Activated CD8-positive, alpha-beta T cell treated with anti-CD3 and anti-CD28 coated beads for 36 hours (primary cell): Measurements from ENCODE around the gene CYGB. TPM values are rescaled to one million over a fixed set of nuclear protein-coding genes. Genes with fewer than 3 reads are reported as not detected.

Experiments used
- ATAC-seq: fragments of 200-7000 bp; cut with Tn5 transposase; one replicate; pipeline ENCODE4 v1.10.0; 2021; ENCODE audit warnings: mild to moderate bottlenecking, moderate library complexity
- CTCF ChIA-PET: fragments of 350-600 bp; sonication (Branson Sonifier 250); formaldehyde crosslinking; loops from one replicate; lab custom pipeline; 2021; ENCODE audit warnings: antibody characterized with exemption; lab: Charles Lee
- POLR2A ChIA-PET: fragments of 350-600 bp; sonication (Branson Sonifier 250); formaldehyde crosslinking; loops from one replicate; lab custom pipeline; 2021; ENCODE audit warnings: antibody characterized with exemption; lab: Charles Lee
- DNase-seq: peaks from one replicate; pipeline ENCODE4 v3.0.0-alpha.2; 2020
- H3K27ac Mint-ChIP-seq: one replicate; pipeline ENCODE4 v1.8.0; 2021; ENCODE audit warnings: mild to moderate bottlenecking, mixed read lengths
- H3K27me3 Mint-ChIP-seq: one replicate; pipeline ENCODE4 v1.8.0; 2021; ENCODE audit warnings: mixed read lengths
- H3K36me3 Mint-ChIP-seq: one replicate; pipeline ENCODE4 v1.8.0; 2021; ENCODE audit warnings: low read depth, mixed read lengths
- H3K4me1 Mint-ChIP-seq: one replicate; pipeline ENCODE4 v1.8.0; 2021; ENCODE audit warnings: low read depth, mixed read lengths
- H3K4me3 Mint-ChIP-seq: one replicate; pipeline ENCODE4 v1.8.0; 2021; ENCODE audit warnings: mild to moderate bottlenecking, moderate library complexity, mixed read lengths
- H3K9me3 Mint-ChIP-seq: one replicate; pipeline ENCODE4 v1.8.0; 2021; ENCODE audit warnings: mixed read lengths
- intact Hi-C: fragments of 100-400 bp; cut with micrococcal nuclease; formaldehyde crosslinking; loops from one replicate; pipeline ENCODE4 v1.10.0; 2022
- total RNA-seq, 2 experiments: library from RNA; stranded (reverse); gene quantifications; one replicate each; pipeline ENCODE4 v1.2.3, GENCODE V29; 2021
- TF ChIP-seq, protein P1 (sequence below): fragments of 200-600 bp; IDR thresholded peaks from one replicate; pipeline ENCODE4 v1.8.0; 2022; ENCODE audit warnings: antibody characterized with exemption, mild to moderate bottlenecking

Gene CYGB
- total RNA-seq, 2 experiments from 2014 or later: 0.23 TPM; not detected in 1

DNA sequence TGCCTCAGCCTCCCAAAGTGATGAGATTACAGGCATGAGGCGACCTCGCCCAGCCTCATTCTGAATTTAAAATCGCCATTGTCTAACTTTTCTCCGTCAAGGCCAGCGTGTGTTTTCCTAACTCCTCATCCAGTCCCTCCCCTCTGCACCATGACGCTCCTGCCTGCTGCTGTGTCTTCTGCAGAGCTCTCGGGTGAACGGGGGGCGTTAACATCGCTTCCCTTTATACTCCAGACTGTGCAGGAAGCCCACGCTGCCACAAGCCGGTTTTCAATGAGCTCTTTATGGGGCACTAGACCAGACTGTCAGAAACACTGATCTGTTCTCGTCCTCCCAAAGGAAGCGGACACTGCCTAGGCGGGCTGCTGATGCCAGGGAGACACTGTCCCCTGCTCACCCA is 56.9 kb downstream of the CYGB start:
- intact Hi-C loops: no loop called here
- TF ChIP-seq, protein P1, sequence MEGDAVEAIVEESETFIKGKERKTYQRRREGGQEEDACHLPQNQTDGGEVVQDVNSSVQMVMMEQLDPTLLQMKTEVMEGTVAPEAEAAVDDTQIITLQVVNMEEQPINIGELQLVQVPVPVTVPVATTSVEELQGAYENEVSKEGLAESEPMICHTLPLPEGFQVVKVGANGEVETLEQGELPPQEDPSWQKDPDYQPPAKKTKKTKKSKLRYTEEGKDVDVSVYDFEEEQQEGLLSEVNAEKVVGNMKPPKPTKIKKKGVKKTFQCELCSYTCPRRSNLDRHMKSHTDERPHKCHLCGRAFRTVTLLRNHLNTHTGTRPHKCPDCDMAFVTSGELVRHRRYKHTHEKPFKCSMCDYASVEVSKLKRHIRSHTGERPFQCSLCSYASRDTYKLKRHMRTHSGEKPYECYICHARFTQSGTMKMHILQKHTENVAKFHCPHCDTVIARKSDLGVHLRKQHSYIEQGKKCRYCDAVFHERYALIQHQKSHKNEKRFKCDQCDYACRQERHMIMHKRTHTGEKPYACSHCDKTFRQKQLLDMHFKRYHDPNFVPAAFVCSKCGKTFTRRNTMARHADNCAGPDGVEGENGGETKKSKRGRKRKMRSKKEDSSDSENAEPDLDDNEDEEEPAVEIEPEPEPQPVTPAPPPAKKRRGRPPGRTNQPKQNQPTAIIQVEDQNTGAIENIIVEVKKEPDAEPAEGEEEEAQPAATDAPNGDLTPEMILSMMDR: no peak
- H3K27ac Mint-ChIP-seq: no peak overlapping the region
- H3K9me3 Mint-ChIP-seq: no peaks in the 10 kb centered on the region
- H3K27me3 Mint-ChIP-seq: no peaks in the 10 kb centered on the region
- DNase-seq: peak; percentile 45
- H3K4me3 Mint-ChIP-seq: no peak overlapping the region
- H3K4me1 Mint-ChIP-seq: peaks cover 15% of the 10 kb centered on the region
- CTCF ChIA-PET: interaction anchor here (1.0 to 1.9 kb wide), 5 partner anchors 12 to 83 kb away, joined by 3 to 6 read pairs (median 3); no protein-coding TSS in a partner anchor
- POLR2A ChIA-PET: interaction anchor here (0.9 kb wide), 2 partner anchors 8 to 12 kb away, joined by 3 read pairs; no protein-coding TSS in a partner anchor
- peaks cover 21% of the 10 kb centered on the region for H3K36me3 Mint-ChIP-seq
- peak; percentile 74 for ATAC-seq

DNA sequence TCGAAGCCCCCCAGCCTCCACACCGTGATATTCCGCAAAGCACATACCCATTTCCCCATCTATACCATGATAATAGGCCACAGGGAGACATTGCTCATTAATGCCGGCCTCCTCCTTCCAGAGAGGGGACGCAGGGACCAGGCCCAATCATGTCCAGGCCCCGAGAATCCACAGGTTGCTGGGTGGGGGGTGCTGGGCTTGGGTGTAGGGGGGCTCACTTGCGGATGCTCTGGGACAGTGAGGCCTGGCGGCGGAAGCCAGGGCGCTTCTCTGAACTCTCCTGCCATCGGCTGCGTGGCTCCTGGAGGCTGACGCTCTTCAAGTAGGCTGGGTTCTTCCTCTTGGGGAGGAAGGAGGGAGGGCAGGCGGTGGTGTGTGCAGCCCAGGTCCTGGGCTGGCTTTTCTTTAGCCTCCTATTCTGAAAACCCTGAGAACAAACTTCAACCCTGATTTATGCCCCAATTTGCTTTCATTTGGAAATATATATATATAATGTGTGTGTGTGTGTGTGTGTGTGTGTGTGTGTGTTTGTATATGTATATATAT is 57.9 kb downstream of the CYGB start:
- ChIA-PET POLR2A (interaction anchor here (0.9 kb wide), 1 partner anchor 9 kb away, joined by 3 read pairs; no protein-coding TSS in a partner anchor), CTCF (interaction anchor here (1.3 to 1.4 kb wide), 2 partner anchors 43 to 45 kb away, joined by 3 to 6 read pairs; no protein-coding TSS in a partner anchor)
- H3K27me3 Mint-ChIP-seq: no peaks in the 10 kb centered on the region
- no peak for ATAC-seq
- H3K9me3 Mint-ChIP-seq: no peaks in the 10 kb centered on the region
- DNase-seq: no peak
- H3K36me3 Mint-ChIP-seq: peaks cover 21% of the 10 kb centered on the region
- H3K4me1 Mint-ChIP-seq: peaks cover 13% of the 10 kb centered on the region
- intact Hi-C loops: no loop called here
- H3K4me3 Mint-ChIP-seq: no peak overlapping the region
- TF ChIP-seq, protein P1: no peak
- no peak overlapping the region for H3K27ac Mint-ChIP-seq

DNA sequence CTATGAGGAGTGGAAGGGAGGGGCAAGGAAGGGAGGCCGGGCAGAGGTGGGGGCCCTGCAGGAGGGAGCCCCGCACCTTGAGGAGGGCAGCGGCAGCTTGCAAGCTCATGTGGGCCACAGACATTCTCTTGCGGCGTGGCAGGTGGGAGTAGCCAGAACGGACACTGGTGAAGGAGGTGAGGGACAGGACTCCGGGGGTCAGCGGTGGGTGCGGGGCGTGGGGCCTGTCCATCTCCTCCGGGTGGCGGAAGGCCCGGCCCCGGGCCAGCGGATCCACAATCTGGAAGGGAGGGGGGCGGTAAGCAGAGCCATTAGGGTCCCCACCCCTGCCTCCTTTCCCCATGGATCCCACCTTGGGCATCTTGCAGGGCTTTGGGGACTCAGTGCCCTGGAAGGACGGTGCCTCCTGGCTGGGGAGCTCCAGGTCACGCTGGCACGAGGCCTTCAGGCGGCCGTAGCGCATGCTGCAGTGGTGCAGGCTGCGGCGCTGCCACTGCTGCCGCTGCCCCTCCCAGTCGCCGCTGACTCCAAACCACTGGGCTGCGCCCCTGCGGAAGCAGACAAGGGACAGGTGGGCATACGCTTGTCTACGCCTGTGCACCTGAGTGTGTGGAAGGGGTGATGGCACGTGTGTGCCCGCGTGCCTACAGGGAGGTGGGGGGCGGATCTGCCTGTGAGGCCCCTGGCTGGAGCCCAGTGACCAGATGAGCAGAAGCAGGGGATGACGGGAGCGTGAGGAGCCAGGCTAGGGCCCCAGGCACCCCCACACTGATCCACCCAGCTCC is 58.6 kb downstream of the CYGB start:
- Mint-ChIP-seq H3K4me1 (peaks cover 13% of the 10 kb centered on the region), H3K9me3 (no peaks in the 10 kb centered on the region), H3K4me3 (no peak overlapping the region), H3K27me3 (no peaks in the 10 kb centered on the region), H3K27ac (no peak overlapping the region), H3K36me3 (peaks cover 16% of the 10 kb centered on the region)
- TF ChIP-seq, protein P1: no peak
- ATAC-seq (no peak), DNase-seq (no peak)
- CTCF ChIA-PET: interaction anchor here (0.6 to 1.7 kb wide), 2 partner anchors 12 to 28 kb away, joined by 3 to 5 read pairs; partner anchors contain the start of gene AANAT
- POLR2A ChIA-PET: no interaction called here
- intact Hi-C loops: no loop called here

DNA sequence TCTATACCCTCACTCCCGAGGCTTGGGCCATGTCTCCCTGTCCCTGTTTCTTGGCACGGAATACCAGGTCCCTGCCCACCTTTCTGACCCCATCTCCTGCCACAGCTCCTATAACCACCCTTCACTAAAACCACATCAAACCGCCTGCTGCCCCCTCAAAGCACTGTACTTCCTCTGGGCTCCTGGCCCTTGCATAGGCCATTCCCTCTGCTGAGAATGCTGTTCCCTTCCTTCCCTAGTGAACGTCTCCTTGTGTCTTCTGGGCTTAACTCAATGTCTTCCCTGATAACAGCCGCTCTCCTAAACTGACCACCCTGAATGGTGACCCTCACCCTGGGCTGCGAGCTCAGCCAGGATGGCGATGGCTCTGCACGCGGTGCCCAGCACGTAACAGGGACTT is 59.4 kb downstream of the CYGB start:
- POLR2A ChIA-PET: interaction anchor here (1.0 kb wide), 1 partner anchor 11 kb away, joined by 4 read pairs; the partner anchor contains the start of gene AANAT
- H3K4me1 Mint-ChIP-seq: peaks cover 13% of the 10 kb centered on the region
- ATAC-seq (no peak), DNase-seq (no peak)
- TF ChIP-seq, protein P1: no peak
- H3K36me3 Mint-ChIP-seq: peaks cover 16% of the 10 kb centered on the region
- intact Hi-C loops: no loop called here
- no peaks in the 10 kb centered on the region for H3K9me3 Mint-ChIP-seq
- CTCF ChIA-PET: interaction anchor here (1.4 to 1.7 kb wide), 2 partner anchors 11 to 29 kb away, joined by 3 to 5 read pairs; no protein-coding TSS in a partner anchor
- no peak overlapping the region for H3K27ac Mint-ChIP-seq
- H3K4me3 Mint-ChIP-seq: no peak overlapping the region
- H3K27me3 Mint-ChIP-seq: no peaks in the 10 kb centered on the region
